Activated CD4-positive, alpha-beta T cell treated with anti-CD3 and anti-CD28 coated beads, Interleukin-2, amount 10 ng/mL, durations not matched to agents 7 days and 5 days (primary cell): ENCODE measurements around the gene VSIR. TPM values are rescaled to one million over a fixed set of nuclear protein-coding genes. Genes with fewer than 3 reads are reported as not detected.
A peak's percentile ranks its signal among the peaks of the same experiment; 100 is the strongest.

ENCODE experiments used
- CTCF ChIA-PET: fragments of 350-600 bp; sonication (Branson Sonifier 250); formaldehyde crosslinking; loops from one replicate; lab custom pipeline; 2021; ENCODE audit warnings: antibody characterized with exemption; lab: Charles Lee
- POLR2A ChIA-PET: fragments of 350-600 bp; sonication (Branson Sonifier 250); formaldehyde crosslinking; loops from one replicate; lab custom pipeline; 2021; ENCODE audit warnings: antibody characterized with exemption; lab: Charles Lee
- DNase-seq: peaks from one replicate; pipeline ENCODE4 v3.0.0-alpha.2; 2020
- H3K27ac Mint-ChIP-seq: one replicate; pipeline ENCODE4 v1.8.0; 2021; ENCODE audit warnings: mild to moderate bottlenecking, moderate library complexity, mixed read lengths
- H3K27me3 Mint-ChIP-seq: one replicate; pipeline ENCODE4 v1.8.0; 2021; ENCODE audit warnings: mixed read lengths
- H3K36me3 Mint-ChIP-seq: one replicate; pipeline ENCODE4 v1.8.0; 2021; ENCODE audit warnings: low read depth, mixed read lengths
- H3K4me1 Mint-ChIP-seq: one replicate; pipeline ENCODE4 v1.8.0; 2021; ENCODE audit warnings: mixed read lengths
- H3K4me3 Mint-ChIP-seq: one replicate; pipeline ENCODE4 v1.8.0; 2021; ENCODE audit warnings: mild to moderate bottlenecking, moderate library complexity, mixed read lengths
- H3K9me3 Mint-ChIP-seq: one replicate; pipeline ENCODE4 v1.8.0; 2021; ENCODE audit warnings: mixed read lengths
- total RNA-seq, 2 experiments: library from RNA; stranded (reverse); gene quantifications; one replicate each; pipeline ENCODE4 v1.2.3, GENCODE V29; 2021

Gene VSIR
- total RNA-seq, 2 experiments from 2014 or later: 120 to 148 TPM

DNA sequence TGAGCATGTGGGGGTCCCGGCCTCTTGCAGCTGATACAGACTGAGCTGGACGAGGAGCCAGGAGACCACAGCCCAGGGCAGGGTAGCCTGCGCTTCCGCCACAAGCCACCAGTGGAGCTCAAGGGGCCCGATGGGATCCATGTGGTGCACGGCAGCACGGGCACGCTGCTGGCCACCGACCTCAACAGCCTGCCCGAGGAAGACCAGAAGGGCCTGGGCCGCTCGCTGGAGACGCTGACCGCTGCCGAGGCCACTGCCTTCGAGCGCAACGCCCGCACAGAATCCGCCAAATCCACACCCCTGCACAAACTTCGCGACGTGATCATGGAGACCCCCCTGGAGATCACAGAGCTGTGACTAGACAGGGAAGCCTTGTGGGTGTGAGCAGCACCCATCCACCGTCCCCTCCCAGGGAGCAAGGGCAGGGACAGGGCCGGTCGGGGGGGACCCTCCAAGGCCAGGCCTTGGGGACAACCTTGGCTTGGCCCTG is 41.6 kb upstream of the VSIR start:
- H3K9me3 Mint-ChIP-seq: no peaks in the 10 kb centered on the region
- no peaks in the 10 kb centered on the region for H3K27me3 Mint-ChIP-seq
- H3K4me1 Mint-ChIP-seq: peaks cover 2% of the 10 kb centered on the region
- DNase-seq: no peak
- POLR2A ChIA-PET: no interaction called here
- H3K27ac Mint-ChIP-seq: no peak overlapping the region
- CTCF ChIA-PET: interaction anchor here (1.8 to 4.9 kb wide), 2 partner anchors 22 to 41 kb away, joined by 6 to 19 read pairs; partner anchors contain the start of gene VSIR
- H3K4me3 Mint-ChIP-seq: no peak overlapping the region
- H3K36me3 Mint-ChIP-seq: peaks cover 22% of the 10 kb centered on the region

DNA sequence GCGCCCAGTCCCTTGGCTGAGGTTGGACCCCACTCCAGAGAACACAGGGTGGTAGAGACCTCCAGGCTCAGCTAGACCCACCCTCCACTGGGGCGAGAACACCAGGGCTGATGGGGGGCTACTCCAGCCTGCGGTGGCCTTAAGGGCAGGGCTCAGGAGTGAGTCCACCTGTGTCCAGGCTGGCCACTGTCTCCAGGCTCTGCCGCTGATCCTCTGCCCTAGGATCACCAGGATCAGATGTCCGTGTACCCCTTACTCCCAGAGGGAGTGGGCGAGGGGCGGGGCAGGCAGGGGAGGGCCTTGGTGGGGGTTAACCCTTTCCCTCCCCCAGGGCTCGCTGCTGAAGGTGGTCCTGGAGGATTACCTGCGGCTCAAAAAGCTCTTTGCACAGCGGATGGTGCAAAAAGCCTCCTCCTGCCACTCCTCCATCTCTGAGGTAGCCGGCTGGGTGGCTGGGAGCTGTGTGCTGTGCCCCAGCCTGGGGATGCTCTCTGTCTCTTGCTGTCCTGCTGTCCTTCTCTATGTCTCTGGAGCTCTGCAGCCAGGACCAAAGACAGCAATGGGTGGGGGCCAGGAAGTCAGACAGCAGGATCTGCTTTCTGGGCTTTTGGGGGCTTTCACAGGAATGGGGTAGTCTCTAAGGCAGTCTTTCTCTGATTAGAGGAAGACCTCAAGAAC is 39.7 kb upstream of the VSIR start:
- ChIA-PET POLR2A (no interaction called here), CTCF (interaction anchor here (1.0 to 4.9 kb wide), 7 partner anchors 9 to 494 kb away, joined by 3 to 19 read pairs (median 5); partner anchors contain the start of genes SLC29A3 and VSIR)
- Mint-ChIP-seq H3K27ac (no peak overlapping the region), H3K36me3 (peaks cover 12% of the 10 kb centered on the region), H3K4me1 (peaks cover 2% of the 10 kb centered on the region), H3K9me3 (no peaks in the 10 kb centered on the region), H3K27me3 (no peaks in the 10 kb centered on the region), H3K4me3 (no peak overlapping the region)
- no peak for DNase-seq

DNA sequence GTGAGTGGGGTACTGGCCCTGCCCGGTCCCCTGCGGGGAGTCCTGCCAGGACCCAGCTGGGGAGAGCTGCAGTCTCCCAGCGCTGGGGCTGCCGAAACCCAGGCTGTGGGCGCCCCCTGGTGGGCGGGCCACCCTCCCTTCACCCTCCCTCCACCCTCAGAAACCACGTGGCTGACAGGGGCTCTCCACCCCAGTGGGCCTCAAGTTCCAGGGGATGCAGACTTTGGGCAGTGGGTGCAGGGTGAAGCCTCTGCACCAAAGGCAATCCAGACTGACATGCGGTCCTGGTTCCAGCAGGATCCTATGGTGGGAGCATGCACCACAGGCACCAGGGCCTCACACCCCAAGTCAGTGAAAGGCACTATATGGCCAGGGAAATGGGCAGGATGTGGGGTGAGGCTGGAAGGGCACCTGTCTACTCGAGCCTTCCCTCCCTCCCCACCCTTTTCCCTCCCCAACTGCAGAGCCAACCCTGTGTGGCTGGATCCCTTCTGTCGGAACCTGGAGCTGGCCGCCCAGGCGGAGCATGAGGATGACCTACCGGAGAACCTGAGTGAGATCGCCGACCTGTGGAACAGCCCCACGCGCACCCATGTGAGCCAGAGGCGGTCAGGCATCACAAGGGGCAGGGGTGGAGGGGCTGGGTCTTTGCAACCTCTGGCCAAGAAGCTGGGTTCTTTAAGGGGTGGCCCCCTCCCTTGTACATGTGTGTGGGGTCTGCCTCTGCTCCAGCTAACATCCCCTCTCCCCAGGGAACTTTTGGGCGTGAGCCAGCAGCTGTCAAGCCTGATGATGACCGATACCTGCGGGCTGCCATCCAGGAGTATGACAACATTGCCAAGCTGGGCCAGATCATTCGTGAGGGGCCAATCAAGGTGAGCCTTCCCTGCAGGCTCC is 38.9 kb upstream of the VSIR start:
- Mint-ChIP-seq H3K36me3 (peaks cover 9% of the 10 kb centered on the region), H3K27me3 (no peaks in the 10 kb centered on the region), H3K27ac (no peak overlapping the region), H3K4me3 (no peak overlapping the region), H3K9me3 (no peaks in the 10 kb centered on the region), H3K4me1 (peaks cover 2% of the 10 kb centered on the region)
- ChIA-PET CTCF (interaction anchor here (0.7 to 4.9 kb wide), 17 partner anchors 8 to 498 kb away, joined by 3 to 19 read pairs (median 4); partner anchors contain the start of genes SLC29A3 and VSIR), POLR2A (interaction anchor here (0.7 kb wide), 1 partner anchor 243 kb away, joined by 3 read pairs; no protein-coding TSS in a partner anchor)
- peak; percentile 77 for DNase-seq

DNA sequence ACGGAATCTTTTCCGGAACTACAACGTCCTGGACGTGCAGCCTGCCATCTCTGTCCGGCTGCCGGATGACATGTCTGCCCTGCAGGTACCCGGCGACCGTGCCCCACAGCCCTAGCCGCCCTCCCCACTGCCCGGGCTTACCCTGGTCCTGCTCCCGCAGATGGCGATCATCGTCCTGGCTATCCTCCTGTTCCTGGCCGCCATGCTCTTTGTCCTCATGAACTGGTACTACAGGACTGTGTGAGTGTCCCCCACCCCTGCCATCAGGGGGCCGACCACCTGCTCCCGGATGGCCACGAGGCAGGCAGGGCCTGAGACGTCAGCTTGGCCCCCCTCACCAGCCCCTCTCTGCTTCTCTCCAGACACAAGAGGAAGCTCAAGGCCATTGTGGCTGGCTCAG is 38.0 kb upstream of the VSIR start:
- H3K27me3 Mint-ChIP-seq: no peaks in the 10 kb centered on the region
- CTCF ChIA-PET: interaction anchor here (0.6 to 4.9 kb wide), 15 partner anchors 9 to 497 kb away, joined by 3 to 19 read pairs (median 3); partner anchors contain the start of gene VSIR

DNA sequence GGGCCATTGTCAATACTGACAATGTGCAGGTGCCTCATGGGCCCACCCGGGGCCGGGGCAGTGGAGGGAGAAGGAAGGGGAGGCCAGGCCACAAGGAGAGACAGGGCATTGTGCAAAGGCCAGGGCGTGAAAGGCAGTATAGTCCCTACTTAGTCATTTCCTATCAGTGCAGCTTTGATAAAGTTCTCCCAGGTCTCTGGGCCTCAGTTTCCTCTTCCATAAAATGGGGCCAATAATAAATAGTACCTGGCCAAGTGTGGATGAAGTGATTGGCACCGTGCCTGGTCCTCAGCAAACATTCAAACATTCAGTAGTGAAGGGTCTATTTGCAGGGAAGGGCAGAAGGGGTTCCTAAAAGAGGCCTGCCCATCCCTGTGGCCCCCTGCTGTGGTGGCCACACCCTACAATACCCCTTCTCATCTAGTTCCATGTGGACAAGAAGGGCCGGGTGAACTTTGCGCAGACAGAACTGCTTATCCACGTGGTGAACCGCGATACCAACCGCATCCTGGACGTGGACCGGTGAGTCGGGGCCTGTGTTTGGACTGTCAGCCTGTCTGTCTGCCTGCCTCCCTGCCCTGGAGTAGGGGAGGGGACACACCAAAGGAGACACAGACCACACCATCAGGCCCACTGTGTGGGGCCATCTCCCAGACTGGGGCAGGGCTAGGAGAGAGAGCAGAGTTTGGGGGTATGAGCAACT is 36.9 kb upstream of the VSIR start:
- ChIA-PET POLR2A (no interaction called here), CTCF (interaction anchor here (2.2 kb wide), 1 partner anchor 10 kb away, joined by 5 read pairs; no protein-coding TSS in a partner anchor)
- H3K27me3 Mint-ChIP-seq: no peaks in the 10 kb centered on the region
- H3K4me1 Mint-ChIP-seq: peaks cover 2% of the 10 kb centered on the region
- no peak overlapping the region for H3K4me3 Mint-ChIP-seq
- no peak for DNase-seq
- peak overlapping the region; percentile 13 for H3K27ac Mint-ChIP-seq
- H3K9me3 Mint-ChIP-seq: no peaks in the 10 kb centered on the region
- no peaks in the 10 kb centered on the region for H3K36me3 Mint-ChIP-seq

More for the DNA sequence above, 38.0 kb upstream of the VSIR start:
- H3K36me3 Mint-ChIP-seq: peaks cover 5% of the 10 kb centered on the region
- peak overlapping the region; percentile 41 for H3K27ac Mint-ChIP-seq
- H3K9me3 Mint-ChIP-seq: no peaks in the 10 kb centered on the region
- no peak overlapping the region for H3K4me3 Mint-ChIP-seq
- POLR2A ChIA-PET: interaction anchor here (0.7 kb wide), 1 partner anchor 242 kb away, joined by 3 read pairs; no protein-coding TSS in a partner anchor
- DNase-seq: no peak
- peaks cover 2% of the 10 kb centered on the region for H3K4me1 Mint-ChIP-seq

DNA sequence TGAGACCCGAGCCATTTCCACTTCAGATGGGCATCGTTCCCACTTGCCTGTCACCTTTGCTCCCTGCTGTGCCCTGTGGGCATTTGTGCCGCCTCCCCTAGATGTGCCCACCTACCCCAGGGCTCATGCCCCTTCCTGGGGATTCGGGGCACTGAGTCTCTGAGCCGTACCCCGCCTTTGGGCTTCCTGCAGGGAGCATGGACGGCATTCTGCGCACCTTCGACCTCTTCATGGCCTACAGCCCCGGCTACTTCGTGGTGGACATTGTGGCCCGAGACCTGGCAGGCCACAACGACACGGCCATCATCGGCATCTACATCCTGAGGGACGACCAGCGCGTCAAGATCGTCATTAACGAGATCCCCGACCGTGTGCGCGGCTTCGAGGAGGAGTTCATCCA is 36.3 kb upstream of the VSIR start:
- H3K27me3 Mint-ChIP-seq: no peaks in the 10 kb centered on the region
- ChIA-PET CTCF (no interaction called here), POLR2A (no interaction called here)
- H3K4me3 Mint-ChIP-seq: no peak overlapping the region
- H3K36me3 Mint-ChIP-seq: no peaks in the 10 kb centered on the region
- DNase-seq: no peak
- no peaks in the 10 kb centered on the region for H3K9me3 Mint-ChIP-seq
- H3K27ac Mint-ChIP-seq: no peak overlapping the region
- H3K4me1 Mint-ChIP-seq: peaks cover 2% of the 10 kb centered on the region

DNA sequence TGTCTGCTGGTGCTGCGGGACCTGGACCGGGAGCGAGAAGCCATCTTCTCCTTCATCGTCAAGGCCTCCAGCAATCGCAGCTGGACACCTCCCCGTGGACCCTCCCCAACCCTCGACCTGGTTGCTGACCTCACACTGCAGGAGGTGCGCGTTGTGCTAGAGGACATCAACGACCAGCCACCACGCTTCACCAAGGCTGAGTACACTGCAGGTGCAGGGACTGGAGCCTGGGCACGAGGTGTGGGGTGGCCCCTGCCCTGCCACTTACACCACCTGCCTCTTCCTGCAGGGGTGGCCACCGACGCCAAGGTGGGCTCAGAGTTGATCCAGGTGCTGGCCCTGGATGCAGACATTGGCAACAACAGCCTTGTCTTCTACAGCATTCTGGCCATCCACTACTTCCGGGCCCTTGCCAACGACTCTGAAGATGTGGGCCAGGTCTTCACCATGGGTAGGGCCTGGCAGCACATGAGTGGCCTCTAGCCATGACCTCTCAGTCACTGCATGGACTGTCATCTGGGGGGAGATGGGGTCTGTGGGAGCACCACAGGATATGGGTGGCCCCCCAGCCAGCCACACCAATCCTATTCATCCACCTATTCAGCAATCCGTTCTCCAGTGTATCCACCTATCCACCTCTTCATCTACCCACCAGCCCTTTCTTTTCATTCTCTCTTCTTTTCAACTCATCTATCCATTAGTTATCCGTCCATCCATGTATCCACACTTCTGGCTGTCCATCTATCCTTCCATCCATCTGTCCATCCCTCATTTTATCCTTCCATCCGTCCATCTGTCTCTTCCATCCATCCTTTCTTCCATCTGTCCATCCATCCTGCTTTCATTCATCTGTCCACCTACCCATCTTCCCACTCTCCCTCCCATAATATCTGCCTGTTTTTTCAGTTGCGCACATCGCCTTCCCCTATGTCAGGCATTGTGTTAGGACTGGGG is 34.5 kb upstream of the VSIR start:
- POLR2A ChIA-PET: no interaction called here
- Mint-ChIP-seq H3K4me3 (no peak overlapping the region), H3K4me1 (peaks cover 2% of the 10 kb centered on the region), H3K9me3 (no peaks in the 10 kb centered on the region), H3K27ac (no peak overlapping the region), H3K27me3 (no peaks in the 10 kb centered on the region), H3K36me3 (no peaks in the 10 kb centered on the region)
- CTCF ChIA-PET: no interaction called here
- DNase-seq: no peak

DNA sequence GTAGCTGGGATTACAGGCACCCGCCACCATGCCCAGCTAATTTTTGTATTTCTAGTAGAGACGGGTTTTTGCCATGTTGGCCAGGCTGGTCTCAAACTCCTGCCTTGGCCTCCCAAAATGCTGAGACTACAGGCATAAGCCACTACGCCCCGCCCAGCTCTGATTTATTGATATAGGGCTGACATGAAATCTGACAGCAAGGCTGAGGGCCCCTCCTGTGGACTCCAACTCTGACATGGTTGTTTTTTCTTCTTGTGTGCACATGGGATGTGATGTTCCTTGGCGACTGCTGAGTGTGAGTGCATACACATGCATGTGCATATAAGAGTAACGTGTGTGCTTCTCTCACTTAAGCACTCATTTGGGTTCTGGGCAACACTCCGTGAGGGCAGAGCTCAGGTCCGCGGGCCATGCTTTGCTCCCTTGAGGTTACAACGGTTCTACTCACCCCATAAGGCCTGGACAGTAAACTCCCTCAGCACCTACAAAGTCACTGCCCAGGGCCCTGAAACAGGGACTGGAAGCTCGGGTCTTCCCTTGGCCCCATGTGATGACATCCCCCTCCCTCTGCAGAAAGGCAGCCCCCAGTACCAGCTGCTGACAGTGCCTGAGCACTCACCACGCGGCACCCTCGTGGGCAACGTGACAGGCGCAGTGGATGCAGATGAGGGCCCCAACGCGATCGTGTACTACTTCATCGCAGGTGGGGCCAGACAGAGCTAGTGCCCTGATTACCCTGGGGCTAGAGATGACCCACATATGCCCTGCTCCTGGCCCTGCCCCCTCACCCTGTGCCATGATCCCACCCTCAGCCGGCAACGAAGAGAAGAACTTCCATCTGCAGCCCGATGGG is 33.6 kb upstream of the VSIR start:
- no peaks in the 10 kb centered on the region for H3K4me1 Mint-ChIP-seq
- H3K36me3 Mint-ChIP-seq: no peaks in the 10 kb centered on the region
- ChIA-PET CTCF (interaction anchor here (0.6 to 1.0 kb wide), 2 partner anchors 33 to 185 kb away, joined by 3 to 5 read pairs; partner anchors contain the start of gene VSIR), POLR2A (no interaction called here)
- H3K27me3 Mint-ChIP-seq: no peaks in the 10 kb centered on the region
- H3K9me3 Mint-ChIP-seq: no peaks in the 10 kb centered on the region
- no peak overlapping the region for H3K4me3 Mint-ChIP-seq
- no peak overlapping the region for H3K27ac Mint-ChIP-seq
- no peak for DNase-seq

DNA sequence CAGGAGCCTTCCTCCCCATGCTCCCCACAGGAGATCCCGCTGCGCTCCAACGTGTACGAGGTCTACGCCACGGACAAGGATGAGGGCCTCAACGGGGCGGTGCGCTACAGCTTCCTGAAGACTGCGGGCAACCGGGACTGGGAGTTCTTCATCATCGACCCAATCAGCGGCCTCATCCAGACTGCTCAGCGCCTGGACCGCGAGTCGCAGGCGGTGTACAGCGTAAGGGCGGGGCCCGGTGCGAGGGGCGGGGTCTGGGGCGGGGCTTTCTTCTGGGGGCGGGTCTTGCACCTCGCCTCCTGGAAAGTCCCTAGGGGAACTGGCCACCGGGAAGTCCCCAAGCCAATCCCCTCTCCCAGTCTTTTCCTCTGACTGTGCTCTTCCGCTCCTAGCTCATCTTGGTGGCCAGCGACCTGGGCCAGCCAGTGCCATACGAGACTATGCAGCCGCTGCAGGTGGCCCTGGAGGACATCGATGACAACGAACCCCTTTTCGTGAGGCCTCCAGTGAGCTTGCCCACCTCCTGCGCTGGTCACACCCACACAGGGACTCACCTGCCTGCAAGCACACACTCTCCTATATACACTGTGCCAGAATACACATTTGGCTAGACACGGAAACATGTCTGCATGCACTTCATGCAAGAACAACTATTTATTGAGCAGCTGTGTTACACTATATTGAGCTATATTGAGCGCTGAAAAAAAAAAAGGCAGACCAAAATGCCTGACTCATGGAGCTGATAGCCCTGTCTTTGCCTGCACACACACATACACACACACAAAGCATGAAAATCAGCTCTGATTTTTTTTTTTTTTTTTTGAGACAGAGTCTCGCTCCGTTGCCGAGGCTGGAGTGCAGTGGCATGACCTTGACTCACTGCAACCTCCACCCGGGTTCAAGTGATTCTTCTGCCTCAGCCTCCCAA is 32.7 kb upstream of the VSIR start:
- no peaks in the 10 kb centered on the region for H3K9me3 Mint-ChIP-seq
- POLR2A ChIA-PET: no interaction called here

DNA sequence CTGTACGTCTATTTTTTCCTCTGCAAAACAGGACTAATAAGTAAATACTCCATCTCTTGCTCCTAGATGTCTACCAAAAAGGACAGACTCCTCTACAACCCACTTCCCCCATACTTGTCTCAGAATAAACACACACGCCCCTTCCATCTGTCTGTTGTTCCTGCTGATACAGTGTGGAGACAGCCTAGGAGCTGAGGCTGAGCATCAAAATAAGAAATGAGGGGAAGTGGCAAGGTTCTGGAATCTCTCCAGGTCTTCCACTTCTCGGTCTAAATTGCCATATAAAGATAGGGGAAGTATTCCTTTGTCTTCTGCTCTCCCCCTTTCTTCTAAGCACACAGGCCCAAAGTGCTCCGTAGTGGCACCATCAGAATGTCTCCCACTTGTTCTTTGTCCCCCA is 30.8 kb upstream of the VSIR start:
- DNase-seq: no peak
- H3K4me3 Mint-ChIP-seq: no peak overlapping the region
- H3K27ac Mint-ChIP-seq: no peak overlapping the region
- H3K27me3 Mint-ChIP-seq: no peaks in the 10 kb centered on the region
- H3K4me1 Mint-ChIP-seq: no peaks in the 10 kb centered on the region
- H3K9me3 Mint-ChIP-seq: no peaks in the 10 kb centered on the region
- CTCF ChIA-PET: interaction anchor here (0.7 kb wide), 1 partner anchor 1062 kb away, joined by 3 read pairs; no protein-coding TSS in a partner anchor
- POLR2A ChIA-PET: no interaction called here
- no peaks in the 10 kb centered on the region for H3K36me3 Mint-ChIP-seq

More for the DNA sequence above, 32.7 kb upstream of the VSIR start:
- no peak for DNase-seq
- H3K4me1 Mint-ChIP-seq: no peaks in the 10 kb centered on the region
- no peak overlapping the region for H3K4me3 Mint-ChIP-seq
- no peaks in the 10 kb centered on the region for H3K36me3 Mint-ChIP-seq
- CTCF ChIA-PET: interaction anchor here (0.6 to 1.0 kb wide), 4 partner anchors 32 to 487 kb away, joined by 3 to 5 read pairs (median 4); partner anchors contain the start of gene VSIR
- no peak overlapping the region for H3K27ac Mint-ChIP-seq
- no peaks in the 10 kb centered on the region for H3K27me3 Mint-ChIP-seq
